HepG2 (cell line): ENCODE measurements around the gene HPS3. TPM values are rescaled to one million over a fixed set of nuclear protein-coding genes. Genes with fewer than 3 reads are reported as not detected.
A peak's percentile ranks its signal among the peaks of the same experiment; 100 is the strongest.

ENCODE experiments used
- BRCA1 ChIP-seq: sonication (generic); formaldehyde crosslinking; IDR thresholded peaks from 2 replicates; pipeline ENCODE4 v1.4.0; 2020; ENCODE audit warnings: missing genetic modification reagents
- CBX2 ChIP-seq, 2 experiments: fragments of 200-600 bp in 1 of 2; sonication (generic); formaldehyde crosslinking in 1 of 2; IDR thresholded peaks; 2 replicates each; pipeline versions ENCODE4 v1.7.0 to v1.8.1; 2018 to 2022; ENCODE audit warnings: low read depth in 2 of 2, low read length in 1 of 2, mild to moderate bottlenecking in 1 of 2, missing genetic modification reagents in 1 of 2
- EED ChIP-seq: sonication (generic); formaldehyde crosslinking; IDR thresholded peaks from 2 replicates; pipeline ENCODE4 v1.5.0; 2020; ENCODE audit warnings: mild to moderate bottlenecking, missing genetic modification reagents
- EHMT2 ChIP-seq: fragments of 200-600 bp; sonication (generic); IDR thresholded peaks from 2 replicates; pipeline ENCODE4 v1.7.0; 2017; ENCODE audit warnings: antibody characterized with exemption, low read depth, low read length, borderline replicate concordance
- IRF2 ChIP-seq: IDR thresholded peaks from 2 replicates; pipeline ENCODE4 v1.6.1; 2018; ENCODE audit warnings: missing genetic modification reagents, missing compliant biosample characterization
- MEIS2 ChIP-seq: sonication (generic); formaldehyde crosslinking; IDR thresholded peaks from 2 replicates; pipeline ENCODE4 v1.9.0; 2021; ENCODE audit warnings: mild to moderate bottlenecking, missing genetic modification reagents
- RFXAP ChIP-seq: sonication (generic); formaldehyde crosslinking; IDR thresholded peaks from 2 replicates; pipeline ENCODE4 v1.4.0; 2020; ENCODE audit warnings: missing genetic modification reagents, borderline replicate concordance
- SALL1 ChIP-seq: sonication (generic); formaldehyde crosslinking; IDR thresholded peaks from 2 replicates; pipeline ENCODE4 v1.8.0; 2022; ENCODE audit warnings: mild to moderate bottlenecking, missing genetic modification reagents
- SNRNP70 ChIP-seq: fragments of 200-400 bp; formaldehyde crosslinking; IDR thresholded peaks from 2 replicates; pipeline ENCODE4 v1.6.1; 2017; ENCODE audit warnings: mild to moderate bottlenecking, low read depth, low read length, moderate library complexity
- SP1 ChIP-seq, 2 experiments: fragments of 450-650 bp in 1 of 2; sonication (generic) in 1 of 2; formaldehyde crosslinking in 1 of 2; IDR thresholded peaks; 2 replicates each; pipeline versions ENCODE4 v1.4.0 to v1.6.1; 2016 to 2020; ENCODE audit warnings: missing genetic modification reagents in 1 of 2
- TBL1XR1 ChIP-seq: fragments of 150-350 bp; IDR thresholded peaks from 2 replicates; pipeline ENCODE4 v1.6.1; 2014; ENCODE audit warnings: borderline replicate concordance, low read length; ENCODE audit not compliant: partially characterized antibody
- TBX3 ChIP-seq: fragments of 450-650 bp; IDR thresholded peaks from 2 replicates; pipeline ENCODE4 v1.6.1; 2017; ENCODE audit warnings: antibody characterized with exemption, mild to moderate bottlenecking, inconsistent platforms, borderline replicate concordance
- TSC22D2 ChIP-seq: sonication (generic); formaldehyde crosslinking; IDR thresholded peaks from 2 replicates; pipeline ENCODE4 v1.5.1; 2020; ENCODE audit warnings: missing genetic modification reagents, mild to moderate bottlenecking, borderline replicate concordance
- ZBTB2 ChIP-seq: sonication (generic); formaldehyde crosslinking; IDR thresholded peaks from 2 replicates; pipeline ENCODE4 v1.8.0; 2022; ENCODE audit warnings: low read depth, missing genetic modification reagents
- ZNF235 ChIP-seq: sonication (generic); formaldehyde crosslinking; IDR thresholded peaks from 2 replicates; pipeline ENCODE4 v1.8.1; 2023; ENCODE audit warnings: mild to moderate bottlenecking, missing genetic modification reagents, borderline replicate concordance
- ZNF3 ChIP-seq: IDR thresholded peaks from 2 replicates; pipeline ENCODE4 v1.7.0; 2017; ENCODE audit warnings: inconsistent platforms
- ZNF317 ChIP-seq: sonication (generic); formaldehyde crosslinking; IDR thresholded peaks from 2 replicates; pipeline ENCODE4 v1.5.0; 2020; ENCODE audit warnings: mild to moderate bottlenecking, missing genetic modification reagents
- ZNF343 ChIP-seq: sonication (generic); formaldehyde crosslinking; IDR thresholded peaks from 2 replicates; pipeline ENCODE4 v1.4.0; 2020; ENCODE audit warnings: mild to moderate bottlenecking, missing genetic modification reagents
- ZNF451 ChIP-seq: sonication (generic); formaldehyde crosslinking; IDR thresholded peaks from 2 replicates; pipeline ENCODE4 v1.5.0; 2020; ENCODE audit warnings: mild to moderate bottlenecking, missing genetic modification reagents
- ZSCAN31 ChIP-seq: sonication (generic); formaldehyde crosslinking; IDR thresholded peaks from 2 replicates; pipeline ENCODE4 v1.5.0; 2020; ENCODE audit warnings: low read depth, mild to moderate bottlenecking, missing genetic modification reagents
- polyA plus RNA-seq, 8 experiments: library from polyadenylated mRNA; depleted of rRNA in 3 of 8; stranded (reverse) in 7 of 8; unstranded in 1 of 8; fragments of >200 nt; fragmentation: Illumina TruSeq in 4 of 8; extraction: Trizol in 4 of 8; gene quantifications; 2 replicates each; pipeline versions ENCODE4 v1.2.1 to v1.2.3, GENCODE V29; 2011 to 2016; ENCODE audit warnings: low read depth in 4 of 8, missing spikeins in 1 of 8, mixed read lengths in 1 of 8; ENCODE audit not compliant: insufficient read depth in 1 of 8
- total RNA-seq, 5 experiments: library from RNA; depleted of rRNA; stranded (reverse); fragments of >200 nt; fragmentation: Illumina TruSeq; extraction: Trizol; gene quantifications; 2 replicates each; pipeline ENCODE4 v1.2.3, GENCODE V29; 2016; ENCODE audit warnings: low read depth in 1 of 5
- TF ChIP-seq, protein P1 (sequence below): sonication (generic); formaldehyde crosslinking; conservative IDR thresholded peaks from 2 replicates; pipeline ENCODE4 v1.8.1; 2023; ENCODE audit warnings: missing genetic modification reagents
- TF ChIP-seq, protein P2 (sequence below): sonication (generic); formaldehyde crosslinking; IDR thresholded peaks from 2 replicates; pipeline ENCODE4 v1.4.0; 2020; ENCODE audit warnings: missing genetic modification reagents
- TF ChIP-seq, protein P3 (sequence below): IDR thresholded peaks from 2 replicates; pipeline ENCODE4 v1.6.1; 2016; ENCODE audit warnings: low read depth, borderline replicate concordance

The HPS3 gene
- total and polyA plus RNA-seq, 2 of the 13 experiments (the other 11 are each of a cell fraction or from before 2014, with no cell fraction given): 9.5 to 18.9 TPM

DNA sequence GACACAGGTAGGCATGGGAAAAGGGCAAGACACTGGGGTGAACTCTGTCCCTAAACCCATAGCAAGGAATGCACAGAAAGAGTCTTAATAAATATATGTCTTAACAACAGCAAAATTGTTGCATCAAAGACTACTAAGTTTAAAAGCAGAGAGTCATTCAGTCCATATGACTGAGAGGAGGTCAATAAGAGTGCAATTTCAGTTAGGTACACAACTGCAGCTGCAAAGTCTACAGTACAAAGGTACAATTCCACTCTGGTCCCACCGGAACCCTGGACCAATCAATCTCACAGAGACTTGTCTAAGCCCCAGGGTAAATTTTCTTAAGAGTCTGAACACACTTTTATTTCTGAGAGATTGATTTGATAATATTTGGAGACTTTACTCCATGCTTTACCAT, 85.3 kb downstream of the HPS3 start (continued):
- TF ChIP-seq EED (CRISPR knock-in tag) (no peak), SALL1 (peak; percentile 82; the same call in 1 of the 2 replicates), ZBTB2 (CRISPR knock-in tag) (no peak), ZNF3 (CRISPR knock-in tag) (no peak), RFXAP (CRISPR knock-in tag) (no peak), ZNF343 (no peak), ZNF317 (CRISPR knock-in tag) (no peak), TBX3 (no peak; the same call in 1 of the 2 replicates), ZNF451 (CRISPR knock-in tag) (no peak), IRF2 (CRISPR knock-in tag) (peak; percentile 60), SP1 (IDR thresholded peaks at IDR 0.05) (no peak), SP1 (CRISPR knock-in tag; IDR thresholded peaks at IDR 0.05) (no peak), CBX2 (IDR thresholded peaks at IDR 0.05; ENCODE audit: low read depth, low read length) (no peak), CBX2 (CRISPR knock-in tag; IDR thresholded peaks at IDR 0.05; ENCODE audit: low read depth) (no peak), MEIS2 (CRISPR knock-in tag) (peak; percentile 90), TSC22D2 (CRISPR knock-in tag) (no peak), EHMT2 (no peak), TBL1XR1 (peak; percentile 64), ZSCAN31 (CRISPR knock-in tag) (no peak), BRCA1 (CRISPR knock-in tag) (no peak), ZNF235 (CRISPR knock-in tag) (no peak), SNRNP70 (no peak)
- TF ChIP-seq, protein P1, sequence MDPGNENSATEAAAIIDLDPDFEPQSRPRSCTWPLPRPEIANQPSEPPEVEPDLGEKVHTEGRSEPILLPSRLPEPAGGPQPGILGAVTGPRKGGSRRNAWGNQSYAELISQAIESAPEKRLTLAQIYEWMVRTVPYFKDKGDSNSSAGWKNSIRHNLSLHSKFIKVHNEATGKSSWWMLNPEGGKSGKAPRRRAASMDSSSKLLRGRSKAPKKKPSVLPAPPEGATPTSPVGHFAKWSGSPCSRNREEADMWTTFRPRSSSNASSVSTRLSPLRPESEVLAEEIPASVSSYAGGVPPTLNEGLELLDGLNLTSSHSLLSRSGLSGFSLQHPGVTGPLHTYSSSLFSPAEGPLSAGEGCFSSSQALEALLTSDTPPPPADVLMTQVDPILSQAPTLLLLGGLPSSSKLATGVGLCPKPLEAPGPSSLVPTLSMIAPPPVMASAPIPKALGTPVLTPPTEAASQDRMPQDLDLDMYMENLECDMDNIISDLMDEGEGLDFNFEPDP (CRISPR knock-in tag): no peak
- TF ChIP-seq, protein P2, sequence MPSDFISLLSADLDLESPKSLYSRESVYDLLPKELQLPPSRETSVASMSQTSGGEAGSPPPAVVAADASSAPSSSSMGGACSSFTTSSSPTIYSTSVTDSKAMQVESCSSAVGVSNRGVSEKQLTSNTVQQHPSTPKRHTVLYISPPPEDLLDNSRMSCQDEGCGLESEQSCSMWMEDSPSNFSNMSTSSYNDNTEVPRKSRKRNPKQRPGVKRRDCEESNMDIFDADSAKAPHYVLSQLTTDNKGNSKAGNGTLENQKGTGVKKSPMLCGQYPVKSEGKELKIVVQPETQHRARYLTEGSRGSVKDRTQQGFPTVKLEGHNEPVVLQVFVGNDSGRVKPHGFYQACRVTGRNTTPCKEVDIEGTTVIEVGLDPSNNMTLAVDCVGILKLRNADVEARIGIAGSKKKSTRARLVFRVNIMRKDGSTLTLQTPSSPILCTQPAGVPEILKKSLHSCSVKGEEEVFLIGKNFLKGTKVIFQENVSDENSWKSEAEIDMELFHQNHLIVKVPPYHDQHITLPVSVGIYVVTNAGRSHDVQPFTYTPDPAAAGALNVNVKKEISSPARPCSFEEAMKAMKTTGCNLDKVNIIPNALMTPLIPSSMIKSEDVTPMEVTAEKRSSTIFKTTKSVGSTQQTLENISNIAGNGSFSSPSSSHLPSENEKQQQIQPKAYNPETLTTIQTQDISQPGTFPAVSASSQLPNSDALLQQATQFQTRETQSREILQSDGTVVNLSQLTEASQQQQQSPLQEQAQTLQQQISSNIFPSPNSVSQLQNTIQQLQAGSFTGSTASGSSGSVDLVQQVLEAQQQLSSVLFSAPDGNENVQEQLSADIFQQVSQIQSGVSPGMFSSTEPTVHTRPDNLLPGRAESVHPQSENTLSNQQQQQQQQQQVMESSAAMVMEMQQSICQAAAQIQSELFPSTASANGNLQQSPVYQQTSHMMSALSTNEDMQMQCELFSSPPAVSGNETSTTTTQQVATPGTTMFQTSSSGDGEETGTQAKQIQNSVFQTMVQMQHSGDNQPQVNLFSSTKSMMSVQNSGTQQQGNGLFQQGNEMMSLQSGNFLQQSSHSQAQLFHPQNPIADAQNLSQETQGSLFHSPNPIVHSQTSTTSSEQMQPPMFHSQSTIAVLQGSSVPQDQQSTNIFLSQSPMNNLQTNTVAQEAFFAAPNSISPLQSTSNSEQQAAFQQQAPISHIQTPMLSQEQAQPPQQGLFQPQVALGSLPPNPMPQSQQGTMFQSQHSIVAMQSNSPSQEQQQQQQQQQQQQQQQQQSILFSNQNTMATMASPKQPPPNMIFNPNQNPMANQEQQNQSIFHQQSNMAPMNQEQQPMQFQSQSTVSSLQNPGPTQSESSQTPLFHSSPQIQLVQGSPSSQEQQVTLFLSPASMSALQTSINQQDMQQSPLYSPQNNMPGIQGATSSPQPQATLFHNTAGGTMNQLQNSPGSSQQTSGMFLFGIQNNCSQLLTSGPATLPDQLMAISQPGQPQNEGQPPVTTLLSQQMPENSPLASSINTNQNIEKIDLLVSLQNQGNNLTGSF (CRISPR knock-in tag): no peak
- TF ChIP-seq, protein P3, sequence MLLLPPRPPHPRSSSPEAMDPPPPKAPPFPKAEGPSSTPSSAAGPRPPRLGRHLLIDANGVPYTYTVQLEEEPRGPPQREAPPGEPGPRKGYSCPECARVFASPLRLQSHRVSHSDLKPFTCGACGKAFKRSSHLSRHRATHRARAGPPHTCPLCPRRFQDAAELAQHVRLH (CRISPR knock-in tag): no peak
